Stimulated activated CD4-positive, alpha-beta T cell treated with anti-CD3 and anti-CD28 coated beads, Interleukin-4, amount 100 ng/mL, for 4 hours (primary cell): ENCODE results near the gene TTLL10.
"Not testable (repeated sequence)": the region's sequence is repeated elsewhere in the genome, so short reads cannot be mapped to it uniquely, and the experiment has no call there.

Experiments
- DNase-seq, 2 experiments: peaks; one replicate each; pipeline ENCODE4 v3.0.0-alpha.2; 2020

TTLL10 gene

DNA sequence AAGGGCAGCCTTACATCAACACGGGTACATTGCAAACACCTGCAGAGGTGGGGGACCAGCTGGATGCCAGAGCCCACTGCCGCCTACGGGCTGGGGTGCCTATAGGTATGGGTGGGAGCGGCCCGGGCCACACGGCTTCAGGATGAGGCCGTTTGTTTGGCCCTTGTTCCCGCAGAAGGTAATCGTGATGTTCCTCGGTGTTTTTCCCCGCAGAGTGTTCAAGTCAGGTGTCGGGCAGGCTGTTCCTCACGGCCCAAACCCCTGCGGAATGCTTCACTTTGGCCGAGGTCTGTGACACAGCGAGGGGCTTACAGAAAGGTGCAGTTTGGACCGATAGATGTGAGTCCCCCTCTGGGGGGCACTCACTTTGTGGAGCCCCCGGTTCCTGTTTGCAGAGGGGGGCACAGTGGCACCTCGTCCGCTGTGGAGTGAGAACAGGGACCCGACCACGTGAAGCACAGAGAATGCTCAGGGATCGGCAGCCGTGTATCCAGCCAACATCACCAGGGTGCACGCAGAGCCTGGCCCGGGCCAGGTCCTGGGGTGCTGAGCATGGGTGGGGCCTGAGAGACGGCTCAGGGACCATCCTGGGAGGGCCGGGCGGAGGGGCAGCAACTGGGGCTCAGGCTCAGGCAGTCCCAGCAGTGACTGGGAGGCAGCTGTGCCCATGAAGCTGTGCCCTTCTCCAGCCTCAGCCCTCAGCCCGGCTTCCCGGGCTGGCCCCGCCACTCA lies 453 bp upstream of the TTLL10 start:
- DNase-seq, result no peak

DNA sequence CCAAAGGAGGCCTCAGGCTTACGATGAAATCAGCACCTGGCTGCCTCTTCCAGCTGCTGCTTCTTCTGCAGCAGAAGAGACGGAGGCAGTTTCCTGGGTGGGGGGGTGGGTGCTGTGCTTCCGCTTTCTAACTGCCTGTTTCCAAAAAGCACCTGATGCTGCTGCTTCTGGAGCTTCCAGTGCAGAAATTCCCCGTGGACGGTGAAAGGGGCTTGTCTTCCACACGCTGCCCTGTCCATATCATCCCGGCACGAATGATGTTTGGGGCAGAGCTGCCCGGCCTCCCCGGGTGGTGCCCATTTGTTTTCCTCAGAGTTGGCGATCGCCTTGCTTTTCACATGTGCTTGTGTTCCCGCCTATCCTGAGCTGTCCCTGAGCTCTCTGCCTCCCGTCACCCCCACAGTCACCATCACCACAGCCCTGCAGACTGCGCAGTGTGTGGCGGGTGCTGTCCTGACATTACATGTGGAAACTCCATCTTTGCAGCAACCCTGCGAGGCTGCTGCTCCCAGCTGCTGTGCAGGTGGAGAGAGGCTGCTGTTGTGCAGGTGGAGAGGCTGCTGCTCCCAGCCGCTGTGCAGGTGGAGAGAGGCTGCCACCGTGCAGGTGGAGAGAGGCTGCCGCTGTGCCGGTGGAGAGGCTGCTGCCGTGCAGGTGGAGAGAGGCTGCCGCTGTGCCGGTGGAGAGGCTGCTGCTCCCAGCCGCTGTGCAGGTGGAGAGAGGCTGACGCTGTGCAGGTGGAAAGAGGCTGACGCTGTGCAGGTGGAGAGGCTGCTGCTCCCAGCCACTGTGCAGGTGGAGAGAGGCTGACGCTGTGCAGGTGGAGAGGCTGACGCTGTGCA lies 1.8 kb downstream of the TTLL10 start:
- no peak for DNase-seq

DNA sequence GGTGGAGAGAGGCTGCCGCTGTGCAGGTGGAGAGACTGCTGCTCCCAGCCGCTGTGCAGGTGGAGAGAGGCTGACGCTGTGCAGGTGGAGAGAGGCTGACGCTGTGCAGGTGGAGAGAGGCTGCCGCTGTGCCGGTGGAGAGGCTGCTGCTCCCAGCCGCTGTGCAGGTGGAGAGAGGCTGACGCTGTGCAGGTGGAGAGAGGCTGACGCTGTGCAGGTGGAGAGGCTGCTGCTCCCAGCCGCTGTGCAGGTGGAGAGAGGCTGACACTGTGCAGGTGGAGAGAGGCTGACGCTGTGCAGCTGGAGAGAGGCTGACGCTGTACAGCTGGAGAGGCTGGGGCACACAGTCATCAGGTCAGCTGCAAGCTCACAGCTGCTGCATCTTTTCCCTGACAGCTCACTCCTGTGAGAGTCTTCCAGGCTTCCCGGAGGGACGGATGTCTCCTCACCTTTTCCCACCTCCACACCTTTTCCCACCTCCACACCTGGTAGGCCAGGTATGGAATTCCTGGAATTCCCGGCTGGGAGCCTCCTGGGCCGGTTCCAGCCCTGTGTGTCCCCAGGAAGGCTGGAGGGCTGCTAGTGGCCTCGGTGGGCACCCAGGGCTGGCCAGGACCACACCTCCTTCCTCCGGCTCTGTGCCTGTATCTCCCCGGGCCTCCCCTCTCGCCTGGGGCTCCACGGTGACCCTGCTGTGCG lies 2.5 kb downstream of the TTLL10 start:
- DNase-seq, result not testable (repeated sequence)

DNA sequence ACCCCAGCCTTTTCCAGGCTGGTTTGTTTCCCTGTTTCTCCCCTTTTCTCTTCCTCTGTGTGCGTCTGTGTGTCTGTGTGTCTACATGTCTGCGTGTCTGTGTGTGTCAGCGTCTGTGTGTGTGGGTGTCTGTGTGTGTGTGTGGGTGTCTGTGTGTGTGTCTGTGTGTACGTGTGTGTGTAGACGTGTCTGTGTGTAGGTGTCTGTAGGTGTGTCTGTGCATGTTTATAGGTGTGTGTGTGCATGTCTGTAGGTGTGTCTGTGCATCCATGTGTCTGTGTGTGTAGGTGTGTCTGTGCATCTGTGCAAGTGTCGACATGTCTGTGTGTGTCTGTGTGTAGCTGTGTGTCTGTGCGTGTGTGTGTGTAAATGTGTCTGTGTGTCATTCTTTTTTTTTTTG lies 3.3 kb downstream of the TTLL10 start:
- no peak for DNase-seq

DNA sequence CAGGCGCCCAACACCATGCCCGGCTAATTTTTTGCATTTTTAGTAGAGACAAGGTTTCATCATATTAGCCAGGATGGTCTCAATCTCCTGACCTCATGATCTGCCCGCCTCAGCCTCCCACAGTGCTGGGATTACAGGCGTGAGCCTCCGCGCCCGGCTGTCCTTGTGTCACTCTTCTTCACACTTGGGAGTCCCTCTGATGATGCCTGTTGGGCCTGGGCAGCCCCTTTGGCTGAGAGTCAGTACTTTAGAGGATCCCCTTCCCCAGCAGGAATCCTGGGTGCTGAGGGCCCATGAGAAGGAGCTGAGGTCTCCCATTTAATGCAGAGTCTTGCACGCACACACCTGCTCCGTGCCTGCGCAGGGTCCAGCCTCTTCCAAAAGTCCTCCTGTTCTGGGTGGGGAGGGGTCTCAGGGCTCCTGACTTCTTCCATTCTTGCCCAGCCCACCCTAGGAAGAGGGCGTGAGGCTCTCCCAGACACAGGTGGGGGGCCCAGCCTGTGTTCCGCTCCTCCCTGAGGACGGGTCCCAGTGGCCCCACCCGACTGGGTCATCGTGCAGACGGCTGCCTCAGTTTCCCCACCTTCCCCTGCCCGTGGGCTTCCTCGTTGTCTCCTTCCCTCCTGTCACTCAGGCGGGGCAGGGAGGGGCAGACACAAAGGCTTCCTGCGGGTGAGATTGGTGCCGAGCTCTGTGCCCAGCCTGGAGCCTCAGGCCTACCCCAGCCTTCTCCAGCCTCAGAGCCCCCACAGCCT lies 3.9 kb downstream of the TTLL10 start:
- no peak for DNase-seq

DNA sequence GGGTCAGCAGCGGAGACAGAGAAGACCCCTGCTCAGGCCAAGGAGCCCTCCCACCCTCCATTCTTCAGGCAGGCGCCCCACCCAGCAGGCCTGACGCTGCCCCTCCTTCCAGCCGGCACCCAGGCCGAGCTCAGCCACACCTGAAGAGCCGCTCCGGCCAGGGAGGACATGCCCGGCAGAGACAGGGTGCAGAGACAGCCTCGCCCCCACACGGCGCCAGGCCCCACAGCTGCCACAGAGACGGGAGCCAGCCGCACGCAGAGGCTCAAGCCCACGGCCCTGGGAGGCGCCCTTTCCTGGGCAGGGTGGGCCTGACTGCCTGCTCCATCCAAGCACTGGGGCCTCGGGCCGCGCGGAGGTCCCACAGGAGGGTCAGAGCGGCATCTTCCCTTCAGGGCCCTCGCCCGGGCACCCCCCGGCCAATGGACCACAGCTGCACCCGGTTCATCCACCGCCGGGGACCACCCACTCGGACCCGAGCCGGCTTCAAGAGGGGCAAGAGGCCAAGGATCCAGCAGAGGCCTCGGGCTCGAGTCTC lies 5.2 kb downstream of the TTLL10 start:
- DNase-seq, result no peak

DNA sequence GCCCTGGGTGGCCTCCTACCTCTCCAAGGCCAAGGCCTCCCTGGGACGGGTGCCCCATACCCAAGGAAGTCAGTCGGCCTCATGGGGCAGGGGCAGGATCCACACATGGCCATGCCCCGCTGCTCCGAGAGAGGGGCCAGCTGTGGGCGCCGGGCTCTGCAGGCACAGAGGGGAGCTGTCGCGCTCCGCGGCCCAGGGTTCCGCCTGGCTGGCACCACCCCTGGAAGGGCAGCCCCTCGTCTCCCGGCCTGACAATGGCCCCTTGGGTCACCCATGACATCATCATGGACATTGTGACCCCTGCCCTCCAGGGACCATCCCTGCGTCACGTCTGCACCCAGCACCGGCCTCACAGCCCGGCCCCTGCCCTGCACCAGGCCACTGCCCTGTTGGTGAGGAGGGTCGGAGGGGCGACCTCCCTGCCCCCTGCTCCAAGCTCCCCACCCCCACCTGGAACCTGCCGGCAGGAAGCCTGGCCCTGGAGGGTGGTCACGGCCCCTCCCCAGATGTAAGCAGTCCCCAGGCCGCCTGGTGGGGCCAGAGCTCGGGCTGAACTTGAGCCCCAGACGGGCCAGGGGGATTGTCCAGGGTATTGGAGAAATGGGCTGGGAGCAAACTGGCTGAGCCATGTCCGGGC lies 5.8 kb downstream of the TTLL10 start:
- DNase-seq, result no peak

DNA sequence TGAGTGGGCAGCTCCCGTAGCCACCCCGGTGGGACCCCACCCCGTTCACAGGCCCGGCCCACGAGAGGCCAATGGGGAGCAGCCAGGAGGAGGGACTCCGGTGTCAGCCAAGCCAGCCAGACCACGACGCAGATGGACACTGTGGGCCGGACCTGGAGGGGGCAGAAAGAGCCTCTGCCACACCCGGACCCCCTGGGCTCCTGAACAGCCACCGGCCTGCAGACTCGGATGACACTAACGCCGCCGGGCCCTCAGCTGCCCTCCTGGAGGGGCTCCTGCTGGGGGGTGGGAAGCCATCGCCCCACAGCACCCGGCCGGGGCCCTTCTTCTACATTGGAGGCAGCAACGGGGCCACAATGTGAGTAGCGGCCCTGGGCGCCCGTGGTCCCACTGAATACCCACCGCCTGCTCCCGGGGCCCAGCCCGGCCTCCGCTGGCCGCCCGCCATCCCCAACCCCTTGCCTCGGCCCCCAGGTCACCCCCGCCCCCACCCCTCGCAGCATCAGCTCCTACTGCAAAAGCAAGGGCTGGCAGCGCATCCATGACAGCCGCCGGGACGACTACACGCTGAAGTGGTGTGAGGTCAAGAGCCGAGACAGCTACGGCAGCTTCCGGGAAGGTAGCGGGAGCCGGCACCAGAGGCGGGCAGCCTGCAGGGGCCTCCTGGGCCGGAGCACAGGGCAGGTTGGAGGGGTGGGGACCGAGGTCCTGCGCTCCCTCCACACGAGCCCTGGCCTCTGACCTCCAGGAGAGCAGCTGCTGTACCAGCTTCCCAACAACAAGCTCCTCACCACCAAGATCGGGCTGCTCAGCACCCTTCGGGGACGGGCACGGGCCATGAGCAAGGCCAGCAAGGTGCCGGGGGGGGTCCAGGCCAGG lies 6.5 kb downstream of the TTLL10 start:
- no peak for DNase-seq

DNA sequence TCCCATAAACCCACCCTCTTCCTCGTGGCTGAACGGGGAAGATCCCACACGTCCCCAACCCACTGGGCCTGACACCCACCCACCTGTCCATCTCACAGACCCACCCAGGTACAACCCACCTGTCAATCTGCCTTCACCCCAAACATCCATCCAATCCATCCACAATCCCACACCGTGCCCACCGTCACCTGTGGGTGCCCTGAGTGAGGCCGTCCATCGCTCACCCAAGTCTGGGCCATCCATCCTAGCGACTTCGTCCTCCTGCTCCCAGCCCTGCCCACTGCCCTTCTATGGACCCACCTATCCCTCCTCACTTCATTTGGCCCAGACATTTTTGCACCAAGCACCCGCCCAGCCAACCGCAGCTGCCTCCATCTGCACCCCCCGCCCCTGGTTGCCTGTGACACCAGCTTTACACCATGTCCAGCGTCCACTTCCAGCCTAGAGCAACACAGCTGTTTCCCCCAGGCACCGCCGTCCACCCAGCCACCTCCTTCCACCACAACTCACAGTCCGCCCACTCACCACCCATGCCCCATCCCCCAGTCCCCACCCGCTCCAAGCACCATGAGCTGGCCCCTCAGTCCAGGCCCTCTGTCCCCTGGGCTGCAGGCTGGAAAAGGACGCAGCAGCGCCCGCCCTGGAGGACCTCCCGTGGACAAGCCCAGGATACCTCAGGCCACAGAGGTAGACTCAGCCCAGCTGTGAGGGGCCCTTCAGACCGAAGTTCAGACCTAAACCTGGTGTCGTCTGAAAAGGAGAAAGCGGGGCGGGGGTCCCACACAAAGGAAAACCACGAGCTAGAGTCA lies 7.7 kb downstream of the TTLL10 start:
- no peak for DNase-seq

DNA sequence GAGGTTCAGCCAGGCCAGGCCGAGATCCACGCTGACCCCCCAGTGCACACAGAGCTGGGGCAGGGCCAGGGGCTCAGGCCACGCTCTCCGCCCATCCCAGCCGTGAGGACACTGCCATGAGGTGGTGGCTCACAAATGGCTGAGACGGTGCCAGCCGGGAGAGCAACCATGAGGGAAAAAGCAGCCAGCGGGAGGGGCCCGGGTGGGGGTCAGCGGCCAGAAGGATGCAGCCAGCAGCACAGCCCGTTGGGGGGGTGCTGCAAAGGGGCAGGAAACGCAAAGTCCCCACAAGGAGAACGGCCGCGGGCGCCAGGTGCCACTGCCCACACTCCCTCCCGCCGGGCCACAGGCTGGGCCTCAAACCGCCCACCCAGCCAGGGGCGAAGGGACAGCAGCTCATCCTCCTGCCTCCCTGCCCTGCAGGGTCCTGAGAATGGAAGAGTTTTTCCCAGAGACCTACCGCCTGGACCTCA lies 8.3 kb downstream of the TTLL10 start:
- no peak for DNase-seq

DNA sequence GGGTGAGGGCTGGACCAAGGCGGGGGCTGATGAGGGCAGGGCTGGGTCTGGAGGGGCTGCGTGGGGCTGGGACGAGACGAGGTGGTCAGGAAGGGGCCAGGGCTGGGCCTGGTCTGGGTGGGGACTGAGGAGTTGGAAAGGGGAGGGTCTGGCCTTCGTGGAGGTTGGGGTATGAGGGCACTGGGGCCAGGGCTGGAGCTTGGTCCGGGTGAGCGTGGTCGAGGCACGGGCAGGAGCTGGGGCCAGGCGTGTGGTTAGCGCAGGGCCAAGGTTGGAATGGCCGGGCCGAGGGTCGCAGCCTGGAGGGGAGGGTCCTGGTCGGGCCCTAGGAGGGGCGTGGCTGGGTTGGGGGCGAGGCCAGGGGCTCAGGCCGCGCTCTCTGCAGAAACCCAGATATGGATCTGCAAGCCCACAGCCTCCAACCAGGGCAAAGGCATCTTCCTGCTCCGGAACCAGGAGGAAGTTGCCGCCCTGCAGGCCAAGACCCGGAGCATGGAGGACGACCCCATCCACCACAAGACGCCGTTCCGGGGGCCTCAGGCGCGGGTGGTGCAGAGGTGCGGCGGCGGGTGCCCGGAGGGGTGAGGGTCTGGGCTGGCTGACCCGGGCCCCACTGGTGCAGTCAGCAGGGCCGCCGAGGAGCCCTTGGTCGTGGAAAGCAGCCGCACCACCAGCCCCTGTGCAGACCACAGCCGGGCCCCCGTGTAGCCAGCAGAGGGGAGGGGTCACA lies 9.0 kb downstream of the TTLL10 start:
- DNase-seq, result no peak

DNA sequence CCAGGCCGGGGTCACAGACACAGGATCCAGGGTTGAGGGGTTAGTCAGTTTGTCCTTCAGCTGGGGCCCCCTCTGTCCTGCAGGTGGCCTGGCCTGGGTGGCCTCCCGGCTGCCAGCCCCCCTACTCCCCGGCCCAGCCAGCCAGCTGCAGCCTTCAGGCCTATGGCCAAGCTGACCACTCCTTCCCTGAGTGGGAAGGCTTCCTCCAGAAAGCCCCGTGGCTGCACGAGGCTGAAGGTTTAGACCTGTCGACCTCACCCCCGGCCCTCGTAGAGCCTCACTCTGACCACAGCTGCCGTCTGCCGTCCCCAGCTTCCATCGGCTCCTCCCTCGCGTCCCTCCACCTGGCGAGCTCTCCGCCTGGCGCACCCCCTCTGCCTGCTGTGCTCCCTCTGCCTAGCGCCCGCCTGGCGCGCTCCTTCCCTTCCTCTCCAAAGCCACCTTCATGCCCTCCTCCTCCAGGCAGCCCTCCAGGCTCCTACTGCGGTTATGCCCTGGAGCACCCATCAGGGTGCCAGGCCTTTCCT lies 9.6 kb downstream of the TTLL10 start:
- no peak for DNase-seq

DNA sequence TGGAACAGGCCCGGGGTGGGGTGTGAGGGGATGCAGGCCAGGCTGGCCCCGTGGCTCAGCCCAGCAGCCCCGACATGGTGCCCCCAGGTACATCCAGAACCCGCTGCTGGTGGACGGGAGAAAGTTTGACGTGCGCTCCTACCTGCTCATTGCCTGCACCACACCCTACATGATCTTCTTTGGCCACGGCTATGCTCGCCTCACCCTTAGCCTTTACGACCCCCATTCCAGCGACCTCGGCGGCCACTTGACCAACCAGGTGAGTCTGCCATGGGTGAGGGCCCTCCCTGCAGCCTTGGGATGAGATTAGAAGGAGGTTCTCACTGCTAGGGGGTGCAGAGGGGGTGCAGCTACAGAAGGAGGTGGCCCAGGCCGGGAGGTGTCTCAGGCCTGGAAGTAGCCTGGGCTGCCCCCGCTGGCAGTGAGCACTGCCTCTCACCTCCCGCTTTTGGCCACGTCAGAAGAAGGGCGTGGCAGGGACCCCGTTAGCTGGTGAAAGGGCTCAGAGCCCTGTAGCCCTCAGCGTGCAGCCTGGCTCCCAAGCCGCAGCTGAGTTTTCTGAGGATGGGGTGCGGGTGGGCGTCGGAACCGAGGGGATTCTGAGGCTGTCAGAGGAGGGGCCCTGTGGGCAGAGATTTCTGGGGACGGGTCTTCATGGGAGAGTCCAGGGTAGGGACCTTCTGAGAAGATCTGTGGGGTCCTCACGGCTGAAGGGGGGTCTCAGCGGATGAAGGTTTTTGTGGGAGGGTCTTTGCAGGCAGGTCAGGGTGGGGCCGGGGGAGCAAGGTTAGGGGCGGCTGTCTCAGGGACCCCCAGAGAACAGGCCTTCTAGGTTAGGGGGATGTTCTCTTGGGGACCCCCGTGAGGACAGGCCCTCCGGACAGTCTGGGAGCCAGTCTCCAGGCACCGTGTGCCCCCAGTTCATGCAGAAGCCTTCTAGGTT lies 10.4 kb downstream of the TTLL10 start:
- DNase-seq, result no peak

DNA sequence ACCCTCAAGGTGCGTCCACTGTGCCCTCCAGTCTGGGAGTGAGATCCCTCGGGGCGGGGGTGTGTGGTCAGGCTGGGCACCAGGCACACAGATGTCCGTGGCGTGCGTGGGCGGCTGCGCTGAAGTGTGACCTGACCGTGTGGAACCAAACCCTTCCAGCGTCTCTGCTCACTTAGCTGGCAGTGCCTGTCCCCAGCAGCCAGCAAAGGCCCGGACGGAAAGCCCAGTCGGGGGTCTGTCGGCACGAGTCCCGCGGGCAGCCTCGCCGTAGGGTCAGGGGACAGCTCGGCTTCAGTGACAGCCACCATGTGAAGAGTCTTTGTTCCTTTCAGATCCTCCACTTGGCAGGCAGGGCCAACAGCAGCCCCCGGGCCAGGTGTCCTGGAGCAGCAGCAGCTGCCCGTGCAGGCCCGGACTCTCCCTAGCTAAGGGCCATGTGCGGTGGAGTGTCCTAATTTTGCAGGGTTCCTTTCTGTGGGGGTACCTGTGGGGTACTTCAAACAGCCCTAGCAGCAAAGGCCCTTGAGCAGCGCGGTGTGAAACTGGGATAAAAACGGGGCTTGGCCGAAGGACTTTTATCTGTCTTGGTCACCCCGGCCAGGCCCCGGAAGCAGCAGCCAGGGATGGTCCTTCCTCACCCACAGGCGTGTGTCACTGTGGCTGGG lies 11.6 kb downstream of the TTLL10 start:
- no peak for DNase-seq

DNA sequence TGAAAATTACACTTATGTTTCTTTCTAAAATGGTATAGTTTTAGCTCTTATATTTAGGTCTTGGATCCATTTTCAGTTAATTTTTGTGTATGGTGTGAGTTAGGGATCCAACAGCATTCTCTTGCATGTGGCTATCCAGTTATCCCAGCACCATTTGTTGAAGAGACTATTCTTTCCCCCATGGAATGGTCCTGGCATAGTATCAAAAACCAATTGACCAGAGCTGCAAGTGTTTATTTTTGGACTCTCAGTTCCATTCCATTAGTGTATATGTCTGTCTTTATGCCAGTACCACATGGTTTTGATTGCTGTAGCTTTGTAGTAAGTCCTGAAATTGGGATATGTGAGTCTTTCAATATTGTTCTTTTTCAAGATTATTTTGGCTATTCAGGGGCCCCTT lies 14.3 kb downstream of the TTLL10 start:
- no peak for DNase-seq

DNA sequence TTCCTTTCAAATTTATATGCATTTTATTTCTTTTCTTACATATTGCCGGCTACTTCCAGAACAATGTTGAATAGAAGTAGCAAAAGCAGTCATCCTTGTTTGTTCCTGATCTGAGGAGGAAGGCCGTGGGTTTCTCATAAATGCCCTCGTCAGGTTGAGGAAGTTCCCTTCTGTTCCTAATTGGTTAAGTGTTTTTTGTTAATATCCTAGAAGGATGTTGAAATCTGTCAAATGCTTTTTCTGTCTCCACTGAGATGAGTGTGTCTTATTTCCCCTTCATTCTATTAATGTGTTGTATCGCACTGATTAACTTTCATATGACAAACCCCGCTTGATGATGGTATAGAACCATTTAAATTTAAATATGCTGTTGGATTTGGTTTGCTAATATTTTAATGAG lies 15.4 kb downstream of the TTLL10 start:
- DNase-seq, result no peak

DNA sequence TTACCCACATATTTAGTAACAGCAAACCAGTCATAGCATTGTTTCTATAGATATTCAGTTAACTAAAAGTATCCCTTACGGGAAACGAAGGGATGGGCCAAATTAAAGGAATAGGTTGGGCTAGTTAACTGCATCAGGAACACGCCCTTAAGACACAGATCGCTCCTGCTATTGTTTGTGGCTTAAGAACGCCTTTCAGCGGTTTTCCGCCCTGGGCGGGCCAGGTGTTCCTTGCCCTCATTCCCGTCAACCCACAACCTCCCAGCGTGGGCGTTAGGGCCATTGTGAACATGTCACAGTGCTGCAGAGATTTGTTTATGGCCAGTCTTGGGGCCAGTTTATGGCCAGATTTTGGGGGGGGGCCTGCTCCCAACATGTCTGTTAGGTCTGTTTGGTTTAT lies 18.1 kb downstream of the TTLL10 start:
- DNase-seq, result no peak
